Kidney (tissue), 14 donors: ENCODE results near the gene AP3M1. TPM values are rescaled to one million over a fixed set of nuclear protein-coding genes. Genes with fewer than 3 reads are reported as not detected.

Source experiments
- DNase-seq, 5 donors: peaks; one replicate each; pipeline ENCODE4 v3.0.0-alpha.2; 2013 to 2020
- FAIRE-seq: peaks from 2 replicates; lab custom pipeline; 2012; peaks lifted over from hg19 to GRCh38; lab: Jason Lieb, UNC
- H3K27ac ChIP-seq, 2 donors: one replicate each; pipeline ENCODE4 v1.7.0; 2013; ENCODE audit warnings: low read depth in 2 of 2, low read length in 2 of 2, inconsistent platforms in 1 of 2
- H3K27me3 ChIP-seq: one replicate; pipeline ENCODE4 v1.7.1; 2013; ENCODE audit warnings: low read length, inconsistent platforms; ENCODE audit not compliant: control insufficient read depth, insufficient read depth
- H3K36me3 ChIP-seq, 3 donors: one replicate each; pipeline versions ENCODE4 v1.7.0 to v1.7.1; 2013; ENCODE audit warnings: low read length in 3 of 3, control low read depth in 1 of 3, inconsistent platforms in 1 of 3; ENCODE audit not compliant: insufficient read depth in 3 of 3, control insufficient read depth in 2 of 3
- H3K4me1 ChIP-seq, 3 donors: one replicate each; pipeline versions ENCODE4 v1.7.0 to v1.7.1; 2013; ENCODE audit warnings: low read length in 3 of 3, inconsistent platforms in 1 of 3, low read depth in 1 of 3; ENCODE audit not compliant: control insufficient read depth in 2 of 3, insufficient read depth in 2 of 3
- H3K4me3 ChIP-seq, 3 donors: one replicate each; pipeline versions ENCODE4 v1.7.0 to v1.8.1; 2013; ENCODE audit warnings: low read length in 3 of 3, control low read depth in 1 of 3, inconsistent platforms in 1 of 3
- H3K9ac ChIP-seq, 3 donors: one replicate each; pipeline versions ENCODE4 v1.7.0 to v1.7.1; 2013; ENCODE audit warnings: low read length in 3 of 3, control low read depth in 1 of 3, inconsistent platforms in 1 of 3
- H3K9me3 ChIP-seq, 3 donors: one replicate each; pipeline versions ENCODE4 v1.7.0 to v1.7.1; 2013; ENCODE audit warnings: low read length in 3 of 3, control low read depth in 1 of 3, inconsistent platforms in 1 of 3; ENCODE audit not compliant: control insufficient read depth in 2 of 3, insufficient read depth in 1 of 3
- CTCF ChIP-seq: IDR thresholded peaks from 3 replicates; pipeline ENCODE4 v1.5.1; 2012; ENCODE audit warnings: mild to moderate bottlenecking, moderate library complexity, borderline replicate concordance; ENCODE audit not compliant: insufficient read depth; ENCODE audit errors: extremely low read depth
- intact Hi-C: fragments of 100-400 bp; cut with DNase I; formaldehyde crosslinking; loops from one replicate; pipeline ENCODE4 v1.11.1; 2022
- polyA plus RNA-seq: library from polyadenylated mRNA; stranded (reverse); fragments of 350-450 nt; fragmentation: Illumina TruSeq; extraction: RNeasy Lipid Tissue Mini Kit (QIAGEN cat#74804); gene quantifications from one replicate; pipeline ENCODE4 v1.2.3, GENCODE V29; 2014; ENCODE audit warnings: low read depth, low replicate concordance; ENCODE audit not compliant: insufficient read depth
- total RNA-seq: library from RNA; stranded (reverse); fragmentation: NEBNext Ultra II Directional; extraction: Animal tissue kit (Norgen Biotek cat#: 25700); gene quantifications from one replicate; pipeline ENCODE4 v1.2.1, GENCODE V29; 2021
- donor health status: control.
- donor health status: control.
- donor health status: control.
- donor health status: control.
- donor health status: control.
- donor health status: DM: yes; HTN: yes; CAD: no.
- donor health status: Normal renal cell carcinoma (clear cell type).

The AP3M1 gene
- total and polyA plus RNA-seq, 2 donors from 2014 or later = 14.6 to 30.1 TPM

GRCh38 chr10:74086317-74086716, 64.3 kb downstream of the AP3M1 start:
- Histone ChIP-seq H3K4me1 (no peaks in the 10 kb centered on the region), H3K4me3 (no peak overlapping the region), H3K27me3 (no peaks in the 10 kb centered on the region), H3K9me3 (no peaks in the 10 kb centered on the region), H3K27ac (no peak overlapping the region), H3K9ac (no peak overlapping the region), H3K36me3 (peaks cover 6 to 22% (median 15%) of the 10 kb centered on the region in 3 donors)
- intact Hi-C loops = no loop called here
- DNase-seq = no peak
- no peak for FAIRE-seq
- TF ChIP-seq CTCF = no peak

GRCh38 chr10:74084955-74085354, 65.7 kb downstream of the AP3M1 start:
- DNase-seq (no peak), FAIRE-seq (no peak)
- H3K9ac ChIP-seq = no peak overlapping the region
- no peak overlapping the region for H3K27ac ChIP-seq
- intact Hi-C loops = no loop called here
- no peaks in the 10 kb centered on the region for H3K27me3 ChIP-seq
- TF ChIP-seq CTCF = no peak
- H3K4me3 ChIP-seq = no peak overlapping the region
- H3K36me3 ChIP-seq = peaks cover 3 to 16% (median 10%) of the 10 kb centered on the region in 3 donors
- H3K4me1 ChIP-seq = no peaks in the 10 kb centered on the region
- H3K9me3 ChIP-seq = no peaks in the 10 kb centered on the region

- H3K4me1 ChIP-seq = no peaks in the 10 kb centered on the region
- intact Hi-C loops = no loop called here
- FAIRE-seq (no peak), DNase-seq (no peak)
- no peak for TF ChIP-seq CTCF
- no peaks in the 10 kb centered on the region for H3K27me3 ChIP-seq
- H3K4me3 ChIP-seq = no peak overlapping the region
- peaks cover 2 to 9% (median 5%) of the 10 kb centered on the region in 3 donors for H3K36me3 ChIP-seq
- H3K9ac ChIP-seq = no peak overlapping the region
- H3K27ac ChIP-seq = no peak overlapping the region
- H3K9me3 ChIP-seq = no peaks in the 10 kb centered on the region
Measured at GRCh38 chr10:74083304-74083703, 67.3 kb downstream of the AP3M1 start.
